H1 (cell line): Measurements from ENCODE around the gene UBALD1.

Experiments used
- BRCA1 ChIP-seq: IDR thresholded peaks from 2 replicates; pipeline ENCODE4 v1.6.1; 2012; ENCODE audit warnings: low read depth, low read length, improper control_type of control experiment
- CBX5 ChIP-seq: fragments of 300-800, 300-1000 bp; sonication (generic); IDR thresholded peaks from 2 replicates; pipeline ENCODE4 v1.7.1; 2016; ENCODE audit warnings: antibody characterized with exemption, low read length, low read depth
- CHD2 ChIP-seq: IDR thresholded peaks from 2 replicates; pipeline ENCODE4 v1.6.1; 2012; ENCODE audit warnings: low read length, improper control_type of control experiment
- CHD7 ChIP-seq: fragments of 300-600 bp; sonication (generic); IDR thresholded peaks from 2 replicates; pipeline ENCODE4 v1.7.1; 2012; ENCODE audit warnings: low read length, moderate library complexity, mild to moderate bottlenecking, inconsistent platforms; ENCODE audit not compliant: insufficient replicate concordance
- CTCF ChIP-seq, 3 experiments: IDR thresholded peaks; 1 replicate in 2 of 3; 2 replicates in 1 of 3; pipeline versions ENCODE4 v1.5.1 to v1.6.1; 2011; ENCODE audit warnings: low read length in 3 of 3, mild to moderate bottlenecking in 3 of 3, inconsistent platforms in 2 of 3, low read depth in 1 of 3, moderate library complexity in 1 of 3; ENCODE audit not compliant: insufficient read depth in 1 of 3; ENCODE audit errors: control extremely low read depth in 1 of 3
- EP300 ChIP-seq, 2 experiments: IDR thresholded peaks; 1 replicate in 1 of 2; 2 replicates in 1 of 2; pipeline ENCODE4 v1.6.1; 2011 to 2012; ENCODE audit warnings: low read depth in 2 of 2, low read length in 2 of 2, mild to moderate bottlenecking in 2 of 2, borderline replicate concordance in 1 of 2, inconsistent platforms in 1 of 2, moderate library complexity in 1 of 2
- MAFK ChIP-seq: IDR thresholded peaks from 2 replicates; pipeline ENCODE4 v1.6.1; 2012; ENCODE audit warnings: low read depth, mild to moderate bottlenecking, improper control_type of control experiment, low read length
- MAX ChIP-seq: IDR thresholded peaks from 2 replicates; pipeline ENCODE4 v1.6.1; 2012; ENCODE audit warnings: inconsistent platforms
- PHF8 ChIP-seq: fragments of 200-600 bp; sonication (generic); conservative IDR thresholded peaks from 2 replicates; pipeline ENCODE4 v1.7.1; 2012; ENCODE audit warnings: low read depth, mild to moderate bottlenecking, inconsistent platforms, low read length, moderate library complexity
- POLR2A ChIP-seq, 2 experiments: IDR thresholded peaks; 1 replicate in 1 of 2; 2 replicates in 1 of 2; pipeline ENCODE4 v1.6.1; 2011; ENCODE audit warnings: low read depth in 2 of 2, low read length in 2 of 2, mild to moderate bottlenecking in 2 of 2; ENCODE audit errors: control extremely low read depth in 1 of 2
- RFX5 ChIP-seq: IDR thresholded peaks from 2 replicates; pipeline ENCODE4 v1.6.1; 2011; ENCODE audit warnings: low read depth, low read length, improper control_type of control experiment, borderline replicate concordance
- SP1 ChIP-seq: IDR thresholded peaks from 2 replicates; pipeline ENCODE4 v1.6.1; 2011; ENCODE audit warnings: low read depth, low read length
- SUZ12 ChIP-seq: fragments of 200-600 bp; sonication (generic); IDR thresholded peaks from 2 replicates; pipeline ENCODE4 v1.6.1; 2012; ENCODE audit warnings: mild to moderate bottlenecking, inconsistent platforms, low read length, moderate library complexity, mixed read lengths
- TAF1 ChIP-seq: IDR thresholded peaks from 2 replicates; pipeline ENCODE4 v1.6.1; 2011; ENCODE audit warnings: mild to moderate bottlenecking, low read depth, low read length

GRCh38 chr16:4601036-4601863, 13.4 kb downstream of the UBALD1 start:
- TF ChIP-seq RFX5 (no peak), TAF1 (no peak), POLR2A (IDR thresholded peaks at IDR 0.05; ENCODE audit: control extremely low read depth in 1 of 2, low read depth in 2 of 2, low read length in 2 of 2) (no peak), CTCF (IDR thresholded peaks at IDR 0.05; ENCODE audit: control extremely low read depth in 1 of 3, insufficient read depth in 1 of 3, low read depth in 1 of 3, low read length in 3 of 3) (no peak), CHD7 (no peak), CBX5 (no peak), BRCA1 (no peak), EP300 (IDR thresholded peaks at IDR 0.05; ENCODE audit: borderline replicate concordance in 1 of 2, low read depth in 2 of 2, low read length in 2 of 2) (no peak), PHF8 (no peak), MAX (no peak), SP1 (no peak), SUZ12 (no peak), MAFK (no peak), CHD2 (no peak)
